ENCODE data around the gene CRLF3. TPM values are rescaled to one million over a fixed set of nuclear protein-coding genes. Genes with fewer than 3 reads are reported as not detected.

CRLF3 gene
- total and polyA plus RNA-seq, 10 of the 15 experiments (the other 5 are each of a cell fraction or from before 2014, with no cell fraction given): 10.0 to 39.2 (median 26.7) TPM

DNA sequence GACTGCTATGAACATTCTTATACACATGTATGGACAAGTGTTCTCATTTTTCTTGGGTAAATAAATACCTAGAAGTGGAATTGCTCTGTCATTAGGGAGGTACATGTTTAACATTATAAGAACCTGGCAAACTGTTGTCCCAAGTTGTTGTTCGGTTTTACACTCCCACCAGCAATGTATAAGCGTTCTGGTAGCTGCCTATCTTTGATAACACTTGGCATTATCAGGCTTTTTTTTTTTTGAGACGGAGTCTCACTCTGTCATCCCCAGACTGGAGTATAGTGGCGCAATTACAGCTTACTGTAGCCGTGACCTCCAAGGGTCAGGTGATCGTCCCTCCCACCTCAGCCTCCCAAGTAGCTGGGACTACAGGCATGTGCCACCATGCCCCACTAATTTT, 23.5 kb upstream of the CRLF3 start:
- H3K79me2 ChIP-seq (ENCODE audit: control insufficient read depth, insufficient read depth, low read length): no peaks in the 10 kb centered on the region
- DNase-seq (ENCODE audit: low read depth, low spot score) (no peak), ATAC-seq (no peak), FAIRE-seq (no peak)
- no peak overlapping the region for H3K9ac ChIP-seq (ENCODE audit: control insufficient read depth, insufficient read depth, low read length)
- POLR2A ChIA-PET: no interaction called here
- no peak overlapping the region for H2AFZ ChIP-seq (ENCODE audit: control insufficient read depth, low read depth, low read length)
- RAD21 ChIA-PET (ENCODE audit: unreplicated experiment): no interaction called here
- no peak overlapping the region for H3K27ac ChIP-seq (ENCODE audit: control insufficient read depth, insufficient read depth)
- CTCF ChIA-PET: no interaction called here
- SMC1A ChIA-PET (ENCODE audit: uncharacterized antibody, unreplicated experiment): no interaction called here
- intact Hi-C loops (cut with micrococcal nuclease; ENCODE audit: unreplicated experiment) (no loop called here), in situ Hi-C loops (cut with MboI) (no loop called here)
- H3K27me3 ChIP-seq (replicated peaks in 1 of 2; ENCODE audit: control insufficient read depth in 2 of 2, insufficient read depth in 2 of 2, low read length in 1 of 2): no peaks in the 10 kb centered on the region
- BruUV-seq (replicated peaks): no TSS peak
- H4K20me1 ChIP-seq (ENCODE audit: control insufficient read depth, insufficient read depth): no peaks in the 10 kb centered on the region
- WGBS (ENCODE audit: insufficient coverage, insufficient replicate concordance, low lambda C conversion rate, missing lambda C conversion rate): 88% methylated on average over 6 of the region's 6 CpGs
- H3K4me2 ChIP-seq (ENCODE audit: control insufficient read depth, insufficient read depth): no peak overlapping the region
- H3K36me3 ChIP-seq (ENCODE audit: control insufficient read depth in 2 of 2, insufficient read depth in 2 of 2, low read length in 1 of 2): peaks cover 2 to 11% of the 10 kb centered on the region in 2 experiments; a peak in 3 of 4 replicates
- no peak overlapping the region for H3K4me3 ChIP-seq
- H3K4me1 ChIP-seq (ENCODE audit: control insufficient read depth, insufficient read depth, low read length): no peaks in the 10 kb centered on the region
- H3K9me3 ChIP-seq (replicated peaks; ENCODE audit: control insufficient read depth, insufficient read depth, low read length): no peaks in the 10 kb centered on the region
- TF ChIP-seq, protein P1, sequence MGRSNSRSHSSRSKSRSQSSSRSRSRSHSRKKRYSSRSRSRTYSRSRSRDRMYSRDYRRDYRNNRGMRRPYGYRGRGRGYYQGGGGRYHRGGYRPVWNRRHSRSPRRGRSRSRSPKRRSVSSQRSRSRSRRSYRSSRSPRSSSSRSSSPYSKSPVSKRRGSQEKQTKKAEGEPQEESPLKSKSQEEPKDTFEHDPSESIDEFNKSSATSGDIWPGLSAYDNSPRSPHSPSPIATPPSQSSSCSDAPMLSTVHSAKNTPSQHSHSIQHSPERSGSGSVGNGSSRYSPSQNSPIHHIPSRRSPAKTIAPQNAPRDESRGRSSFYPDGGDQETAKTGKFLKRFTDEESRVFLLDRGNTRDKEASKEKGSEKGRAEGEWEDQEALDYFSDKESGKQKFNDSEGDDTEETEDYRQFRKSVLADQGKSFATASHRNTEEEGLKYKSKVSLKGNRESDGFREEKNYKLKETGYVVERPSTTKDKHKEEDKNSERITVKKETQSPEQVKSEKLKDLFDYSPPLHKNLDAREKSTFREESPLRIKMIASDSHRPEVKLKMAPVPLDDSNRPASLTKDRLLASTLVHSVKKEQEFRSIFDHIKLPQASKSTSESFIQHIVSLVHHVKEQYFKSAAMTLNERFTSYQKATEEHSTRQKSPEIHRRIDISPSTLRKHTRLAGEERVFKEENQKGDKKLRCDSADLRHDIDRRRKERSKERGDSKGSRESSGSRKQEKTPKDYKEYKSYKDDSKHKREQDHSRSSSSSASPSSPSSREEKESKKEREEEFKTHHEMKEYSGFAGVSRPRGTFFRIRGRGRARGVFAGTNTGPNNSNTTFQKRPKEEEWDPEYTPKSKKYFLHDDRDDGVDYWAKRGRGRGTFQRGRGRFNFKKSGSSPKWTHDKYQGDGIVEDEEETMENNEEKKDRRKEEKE (IDR thresholded peaks at IDR 0.05): no peak
- TF ChIP-seq, protein P2, sequence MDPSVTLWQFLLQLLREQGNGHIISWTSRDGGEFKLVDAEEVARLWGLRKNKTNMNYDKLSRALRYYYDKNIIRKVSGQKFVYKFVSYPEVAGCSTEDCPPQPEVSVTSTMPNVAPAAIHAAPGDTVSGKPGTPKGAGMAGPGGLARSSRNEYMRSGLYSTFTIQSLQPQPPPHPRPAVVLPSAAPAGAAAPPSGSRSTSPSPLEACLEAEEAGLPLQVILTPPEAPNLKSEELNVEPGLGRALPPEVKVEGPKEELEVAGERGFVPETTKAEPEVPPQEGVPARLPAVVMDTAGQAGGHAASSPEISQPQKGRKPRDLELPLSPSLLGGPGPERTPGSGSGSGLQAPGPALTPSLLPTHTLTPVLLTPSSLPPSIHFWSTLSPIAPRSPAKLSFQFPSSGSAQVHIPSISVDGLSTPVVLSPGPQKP (IDR thresholded peaks at IDR 0.05; ENCODE audit: low read depth, low read length): no peak
- TF ChIP-seq ZNF274 (IDR thresholded peaks at IDR 0.05; ENCODE audit: insufficient read depth, insufficient read length) (no peak), NFYB (IDR thresholded peaks at IDR 0.05; ENCODE audit: insufficient read depth, low read depth, low read length) (no peak), TARDBP (IDR thresholded peaks at IDR 0.05; ENCODE audit: borderline replicate concordance) (no peak), HCFC1 (IDR thresholded peaks at IDR 0.05; ENCODE audit: low read length) (no peak)
- TF ChIP-seq, protein P3, sequence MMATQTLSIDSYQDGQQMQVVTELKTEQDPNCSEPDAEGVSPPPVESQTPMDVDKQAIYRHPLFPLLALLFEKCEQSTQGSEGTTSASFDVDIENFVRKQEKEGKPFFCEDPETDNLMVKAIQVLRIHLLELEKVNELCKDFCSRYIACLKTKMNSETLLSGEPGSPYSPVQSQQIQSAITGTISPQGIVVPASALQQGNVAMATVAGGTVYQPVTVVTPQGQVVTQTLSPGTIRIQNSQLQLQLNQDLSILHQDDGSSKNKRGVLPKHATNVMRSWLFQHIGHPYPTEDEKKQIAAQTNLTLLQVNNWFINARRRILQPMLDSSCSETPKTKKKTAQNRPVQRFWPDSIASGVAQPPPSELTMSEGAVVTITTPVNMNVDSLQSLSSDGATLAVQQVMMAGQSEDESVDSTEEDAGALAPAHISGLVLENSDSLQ (IDR thresholded peaks at IDR 0.05): no peak

Data from GM12878 (cell line).